ENCODE data around the gene CXADR.

CXADR gene

DNA sequence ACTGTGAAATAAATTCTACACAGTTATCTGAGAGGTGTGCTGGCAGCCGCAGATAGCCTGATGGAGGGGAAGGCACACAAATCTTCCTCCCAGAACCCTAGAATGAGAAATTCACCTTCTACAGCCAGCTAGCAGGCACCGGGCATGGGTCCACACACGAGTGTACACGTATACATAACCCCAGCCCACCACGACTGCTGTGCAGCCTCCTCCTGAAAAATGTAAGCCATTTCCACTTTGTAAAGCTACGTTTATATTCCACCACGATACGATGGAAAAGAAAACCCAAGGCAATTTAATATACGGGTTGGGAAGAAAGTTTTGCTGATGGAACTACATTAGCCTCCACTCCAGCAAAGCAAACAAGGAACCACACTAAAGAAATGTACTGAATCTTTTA is 98.1 kb downstream of the CXADR start:
- DNase-seq: no peak

DNA sequence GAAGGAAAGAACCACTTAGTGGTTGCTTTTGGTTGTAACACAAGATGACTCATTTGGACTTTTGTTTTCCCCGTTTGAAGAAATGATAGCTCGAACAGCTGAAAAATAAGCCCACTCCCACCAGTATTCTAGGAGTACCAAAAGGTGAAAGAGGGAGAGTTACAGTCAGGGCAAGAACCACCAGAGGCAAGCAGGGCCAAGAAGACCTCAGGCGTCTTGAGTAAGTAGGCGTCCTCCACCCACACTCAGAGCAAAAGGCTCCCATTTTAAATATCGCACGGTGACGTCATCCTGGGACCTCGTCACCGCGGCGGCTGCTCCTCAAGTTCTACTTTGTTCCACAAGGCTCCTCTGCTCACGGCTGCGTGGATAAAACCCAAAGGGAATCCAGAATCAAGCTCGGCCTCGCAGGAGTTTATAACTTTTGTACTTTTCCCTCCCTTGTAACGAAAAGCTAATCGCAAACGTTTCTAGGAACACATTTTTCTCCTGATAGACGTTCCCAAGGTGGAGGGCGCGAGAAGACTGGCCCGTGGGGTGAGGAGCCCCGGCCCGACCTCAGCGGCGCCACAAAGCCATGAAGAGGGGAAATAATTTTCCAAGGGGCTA is 98.7 kb downstream of the CXADR start:
- DNase-seq: peak; percentile 44

DNA sequence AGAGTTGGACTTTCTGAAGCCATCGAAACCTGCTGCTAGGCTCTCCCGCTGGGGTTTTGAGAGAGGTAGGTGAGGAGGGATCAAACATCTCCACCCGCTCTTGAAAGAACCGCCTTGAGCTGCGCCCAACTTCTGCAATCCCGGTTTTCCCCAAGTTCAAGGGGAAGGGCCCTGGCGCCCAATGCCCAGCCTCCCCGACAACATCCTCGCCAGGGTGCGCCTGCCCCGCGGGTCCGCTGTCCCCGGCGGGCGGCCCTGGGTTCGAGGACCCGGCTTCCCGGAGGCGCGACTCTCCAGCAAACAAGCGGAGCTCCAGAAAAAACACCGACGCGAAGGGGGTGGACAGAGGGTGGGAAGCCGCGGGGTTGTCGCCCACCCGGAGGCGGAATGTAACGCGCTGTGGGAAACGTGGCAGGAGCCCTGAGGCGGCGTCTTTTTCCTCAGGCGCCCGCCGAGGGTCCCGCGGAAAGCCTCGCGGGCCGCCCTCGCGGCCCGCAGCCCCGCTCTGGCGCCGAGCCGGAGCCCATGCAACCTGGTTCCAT is 99.3 kb downstream of the CXADR start:
- DNase-seq: no peak

DNA sequence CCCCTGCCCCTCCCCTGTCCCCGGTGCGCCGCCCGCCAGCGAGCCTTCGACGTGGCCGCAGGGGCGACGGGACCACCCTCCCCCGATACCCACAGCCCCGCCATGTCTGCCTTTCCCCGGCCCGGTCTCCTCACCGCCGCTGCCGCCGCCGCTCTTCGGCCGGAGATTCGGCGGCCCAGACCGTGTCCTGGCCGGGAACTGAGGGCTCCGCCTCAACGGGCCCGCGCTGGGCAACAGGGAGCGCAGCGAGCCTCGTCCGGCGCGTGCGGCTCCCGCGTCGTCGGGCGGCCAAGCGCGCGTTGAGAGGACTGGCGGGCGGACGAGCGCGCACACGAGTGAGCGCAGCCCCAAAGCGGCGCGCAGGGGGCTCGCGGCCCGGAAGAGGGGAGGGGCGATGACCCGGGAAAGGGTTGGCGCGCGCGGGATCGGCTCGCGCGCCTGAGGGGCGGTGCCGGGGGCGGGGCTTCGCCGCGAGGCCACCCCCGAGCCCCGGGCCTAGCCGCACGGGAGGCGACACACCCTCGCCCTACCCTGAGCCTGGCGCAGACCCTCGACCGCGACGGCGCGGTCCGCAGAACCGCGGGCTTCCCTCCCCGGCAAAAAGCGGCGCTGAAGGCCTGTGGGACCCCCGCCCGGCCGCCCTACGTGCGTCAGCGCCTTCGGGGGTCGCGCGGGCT is 99.9 kb downstream of the CXADR start, which contains the start of gene BTG3:
TSS of gene BTG3 (minus strand) at position 337 of the 677 bp plus-strand sequence. CDS start 3,757 bp downstream, outside the sequence.
- DNase-seq: no peak

DNA sequence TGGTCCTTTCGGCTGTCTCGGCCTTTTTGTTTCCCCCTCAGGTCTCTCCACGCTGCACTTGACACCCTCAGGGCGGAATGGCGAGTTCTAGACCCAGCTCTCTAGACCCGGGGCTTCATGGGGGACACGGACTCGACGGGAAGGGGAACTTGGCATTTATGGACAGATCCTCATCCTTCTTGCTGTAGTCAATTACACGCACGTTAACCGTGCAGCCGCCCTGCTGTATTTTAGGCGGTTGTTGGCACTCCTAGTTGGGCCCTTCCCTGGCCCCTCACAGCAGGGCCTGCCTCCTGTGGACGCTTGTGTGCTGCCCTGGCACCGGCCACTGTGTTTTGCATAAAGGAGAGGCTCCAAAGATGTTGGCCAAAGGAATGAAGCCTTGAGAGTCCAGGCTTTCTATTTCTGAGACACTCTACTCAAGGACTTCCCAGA is 100.4 kb downstream of the CXADR start:
- DNase-seq: no peak

DNA sequence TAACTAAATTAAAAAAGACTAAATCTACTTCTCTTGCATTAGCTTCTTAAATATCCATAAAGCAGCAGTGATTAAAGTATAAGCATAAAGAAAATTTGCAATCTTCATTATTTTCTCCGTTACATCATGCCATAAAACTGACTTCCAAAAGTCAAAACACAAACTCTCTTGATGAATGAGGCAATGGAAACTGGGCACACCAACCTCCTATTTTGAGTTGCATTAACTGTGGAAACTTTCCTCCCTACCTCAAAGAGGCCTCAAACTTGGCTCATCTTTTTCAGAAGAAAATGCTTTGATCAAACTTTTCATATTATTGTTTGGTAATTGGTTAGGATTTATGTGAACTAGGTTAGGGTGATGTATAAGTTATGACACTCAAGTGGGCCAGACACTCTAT is 104.0 kb downstream of the CXADR start:
- DNase-seq: no peak

DNA sequence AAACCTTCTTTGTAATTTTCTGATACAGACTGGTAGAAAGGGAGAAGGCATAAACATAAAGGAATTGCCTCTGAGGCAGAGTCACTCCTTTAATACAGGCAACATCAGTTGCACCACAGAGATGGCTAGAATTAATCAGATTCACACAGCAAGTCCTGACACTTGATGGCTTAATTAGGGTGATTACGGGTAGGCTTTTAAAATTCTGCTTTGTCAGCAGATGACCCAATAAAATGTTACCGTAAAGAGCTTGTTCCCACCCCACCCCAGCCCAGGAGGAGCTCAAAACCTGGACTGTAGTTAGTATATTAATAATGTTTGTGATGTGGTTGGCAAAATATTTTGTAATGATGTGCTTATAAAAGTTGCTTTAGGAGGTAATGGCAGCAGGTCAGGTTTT is 109.2 kb downstream of the CXADR start:
- DNase-seq: no peak

DNA sequence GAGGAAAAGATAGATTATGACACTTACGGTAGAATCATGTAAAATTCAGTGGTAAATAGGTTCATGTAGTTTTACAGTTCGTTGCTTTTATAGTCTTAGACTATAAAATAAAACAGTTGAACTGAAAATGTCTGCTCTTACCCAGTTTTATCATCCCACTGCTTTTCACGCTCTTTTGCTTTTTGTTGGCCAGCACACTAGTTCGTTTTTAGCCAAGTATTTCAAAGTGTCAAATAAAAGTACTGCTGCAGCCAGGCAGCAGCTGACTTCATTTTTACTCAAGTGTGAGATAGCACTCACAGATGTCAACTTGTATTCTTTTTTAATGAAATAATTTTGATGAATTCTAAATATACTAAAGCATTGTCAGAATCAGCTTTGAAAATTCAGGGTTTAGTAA is 118.4 kb downstream of the CXADR start:
- DNase-seq: no peak

DNA sequence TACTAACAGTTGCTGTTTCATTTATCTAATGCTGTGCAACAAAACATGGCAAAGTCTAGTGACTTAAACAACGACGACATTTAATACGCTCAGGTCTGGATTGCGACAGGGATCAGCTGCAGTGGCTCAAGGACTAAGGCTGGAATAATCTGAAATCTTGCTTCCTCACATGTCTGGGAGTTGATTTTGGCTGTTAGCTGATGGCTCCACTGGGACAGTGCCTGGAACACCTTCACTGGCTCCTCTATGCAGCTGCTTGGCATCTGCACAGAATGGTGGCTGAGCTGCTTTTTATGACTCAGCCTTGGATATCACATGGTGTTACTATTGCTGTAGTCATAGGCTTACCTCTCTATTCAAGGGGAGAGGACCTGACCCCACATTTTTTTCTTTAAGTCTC is 123.9 kb downstream of the CXADR start:
- DNase-seq: no peak

DNA sequence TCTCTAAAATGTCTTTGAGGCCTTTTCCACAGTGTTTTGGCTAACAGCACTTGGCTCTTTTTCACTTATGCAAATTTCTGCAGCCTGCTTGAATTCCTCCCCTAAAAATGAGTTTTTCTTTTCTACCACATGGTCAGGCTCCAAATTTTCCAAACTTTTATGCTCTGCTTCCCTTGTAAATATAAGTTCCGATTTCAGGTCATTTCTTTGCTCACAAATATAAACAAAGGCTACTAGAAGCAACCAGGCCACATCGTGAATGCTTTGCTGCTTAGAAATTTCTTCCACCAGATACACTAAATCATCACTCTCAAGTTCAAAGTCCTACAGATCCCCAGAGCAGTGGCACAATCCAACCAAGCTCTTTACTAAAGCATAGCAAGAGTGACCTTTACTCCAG is 128.0 kb downstream of the CXADR start:
- no peak for DNase-seq
